ENCODE measurements around the gene MTIF2. TPM values are rescaled to one million over a fixed set of nuclear protein-coding genes. Genes with fewer than 3 reads are reported as not detected.
"Not testable (repeated sequence)": the region's sequence is repeated elsewhere in the genome, so short reads cannot be mapped to it uniquely, and the experiment has no call there.

MTIF2 gene, protein sequence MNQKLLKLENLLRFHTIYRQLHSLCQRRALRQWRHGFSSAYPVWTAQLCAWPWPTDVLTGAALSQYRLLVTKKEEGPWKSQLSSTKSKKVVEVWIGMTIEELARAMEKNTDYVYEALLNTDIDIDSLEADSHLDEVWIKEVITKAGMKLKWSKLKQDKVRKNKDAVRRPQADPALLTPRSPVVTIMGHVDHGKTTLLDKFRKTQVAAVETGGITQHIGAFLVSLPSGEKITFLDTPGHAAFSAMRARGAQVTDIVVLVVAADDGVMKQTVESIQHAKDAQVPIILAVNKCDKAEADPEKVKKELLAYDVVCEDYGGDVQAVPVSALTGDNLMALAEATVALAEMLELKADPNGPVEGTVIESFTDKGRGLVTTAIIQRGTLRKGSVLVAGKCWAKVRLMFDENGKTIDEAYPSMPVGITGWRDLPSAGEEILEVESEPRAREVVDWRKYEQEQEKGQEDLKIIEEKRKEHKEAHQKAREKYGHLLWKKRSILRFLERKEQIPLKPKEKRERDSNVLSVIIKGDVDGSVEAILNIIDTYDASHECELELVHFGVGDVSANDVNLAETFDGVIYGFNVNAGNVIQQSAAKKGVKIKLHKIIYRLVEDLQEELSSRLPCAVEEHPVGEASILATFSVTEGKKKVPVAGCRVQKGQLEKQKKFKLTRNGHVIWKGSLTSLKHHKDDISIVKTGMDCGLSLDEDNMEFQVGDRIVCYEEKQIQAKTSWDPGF
- total RNA-seq: 10 to 100 TPM; 33.9 to 39.4 TPM

GRCh38 chr2:55268907-55269644 is at the start of gene MTIF2:
TSS of gene MTIF2 (minus strand) at chr2:55269231. CDS start at chr2:55263858, 5,373 bp downstream.
- Mint-ChIP-seq H3K36me3 (peaks cover 7% of the 10 kb centered on the region), H3K9me3 (no peaks in the 10 kb centered on the region), H3K4me3 (peak within 1 kb of the TSS; percentile 95), H3K27me3 (no peaks in the 10 kb centered on the region), H3K4me1 (ENCODE audit: low read depth in 2 of 2) (peaks cover 14 to 16% of the 10 kb centered on the region in 2 donors), H3K27ac (peak within 1 kb of the TSS; percentile 89 to 97)
- ATAC-seq: peak; percentile 99
- DNase-seq (ENCODE audit: low spot score): peak; percentile 98

GRCh38 chr2:55314985-55315384 is 46.0 kb upstream of the MTIF2 start:
- Mint-ChIP-seq H3K4me1 (ENCODE audit: low read depth in 2 of 2) (peaks cover 19 to 22% of the 10 kb centered on the region in 2 donors), H3K9me3 (no peaks in the 10 kb centered on the region), H3K27me3 (no peaks in the 10 kb centered on the region), H3K4me3 (no peak overlapping the region), H3K36me3 (no peaks in the 10 kb centered on the region), H3K27ac (peak overlapping the region in 1 of 2 donors; percentile 35)
- ATAC-seq (no peak), DNase-seq (ENCODE audit: low spot score) (no peak)

GRCh38 chr2:55311444-55311870 is 42.4 kb upstream of the MTIF2 start:
- Mint-ChIP-seq H3K4me3 (peak overlapping the region; percentile 61), H3K4me1 (ENCODE audit: low read depth in 2 of 2) (peaks cover 25 to 29% of the 10 kb centered on the region in 2 donors), H3K9me3 (no peaks in the 10 kb centered on the region), H3K36me3 (no peaks in the 10 kb centered on the region), H3K27ac (peak overlapping the region; percentile 62 to 92), H3K27me3 (no peaks in the 10 kb centered on the region)
- DNase-seq (ENCODE audit: low spot score): no peak
- peak; percentile 97 to 98 for ATAC-seq

DNA sequence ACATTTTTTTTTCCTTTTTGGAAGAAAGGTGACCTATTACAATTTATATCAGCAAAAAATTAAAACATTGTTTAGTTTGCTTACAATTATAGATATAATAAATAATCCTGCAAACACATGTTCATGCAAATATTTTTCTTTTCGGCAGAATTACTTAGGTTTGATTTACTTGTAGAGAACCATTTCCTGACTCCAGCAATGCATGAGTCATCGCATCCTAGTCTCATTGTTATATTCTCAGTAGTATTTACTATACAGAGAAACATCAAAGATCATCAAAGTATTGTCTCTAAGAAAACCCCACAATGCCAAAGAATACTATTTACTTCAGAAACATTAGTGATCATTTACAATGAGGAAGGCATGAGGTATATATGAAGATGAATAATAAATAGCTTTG is 40.4 kb upstream of the MTIF2 start:
- H3K4me1 Mint-ChIP-seq (ENCODE audit: low read depth in 2 of 2): peaks cover 23 to 29% of the 10 kb centered on the region in 2 donors
- no peaks in the 10 kb centered on the region for H3K36me3 Mint-ChIP-seq
- H3K27me3 Mint-ChIP-seq: no peaks in the 10 kb centered on the region
- peak overlapping the region; percentile 62 to 92 for H3K27ac Mint-ChIP-seq
- H3K4me3 Mint-ChIP-seq: peak overlapping the region; percentile 27
- H3K9me3 Mint-ChIP-seq: no peaks in the 10 kb centered on the region
- ATAC-seq (no peak), DNase-seq (ENCODE audit: low spot score) (no peak)

GRCh38 chr2:55302241-55302640 is 33.2 kb upstream of the MTIF2 start:
- DNase-seq (ENCODE audit: low spot score) (no peak), ATAC-seq (peak; percentile 89 to 93)
- Mint-ChIP-seq H3K4me3 (peak overlapping the region; percentile 9), H3K4me1 (ENCODE audit: low read depth in 2 of 2) (peaks cover 6 to 9% of the 10 kb centered on the region in 2 donors), H3K9me3 (no peaks in the 10 kb centered on the region), H3K27me3 (no peaks in the 10 kb centered on the region), H3K36me3 (no peaks in the 10 kb centered on the region), H3K27ac (no peak overlapping the region)

DNA sequence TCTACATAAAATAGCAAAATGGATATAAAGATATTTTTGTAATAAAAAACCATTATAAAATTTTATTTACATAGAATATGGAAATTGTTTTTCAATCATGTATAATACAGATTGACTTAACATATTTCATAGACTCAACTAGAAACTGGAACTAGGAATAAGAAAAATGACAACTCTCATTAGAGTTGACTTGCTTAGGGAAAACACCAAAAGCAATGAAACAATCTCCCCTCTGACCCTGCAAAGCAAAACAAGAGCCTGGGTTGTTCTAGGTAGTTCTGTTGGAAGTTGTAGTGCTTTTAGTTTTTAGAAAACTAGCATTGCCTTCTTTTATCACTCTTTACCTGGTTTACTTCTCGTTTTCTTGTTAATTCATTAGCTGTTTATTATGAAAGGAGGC is 32.2 kb upstream of the MTIF2 start:
- Mint-ChIP-seq H3K4me1 (ENCODE audit: low read depth in 2 of 2) (peaks cover 6 to 9% of the 10 kb centered on the region in 2 donors), H3K27me3 (no peaks in the 10 kb centered on the region), H3K27ac (no peak overlapping the region), H3K4me3 (no peak overlapping the region), H3K36me3 (no peaks in the 10 kb centered on the region), H3K9me3 (no peaks in the 10 kb centered on the region)
- no peak for DNase-seq (ENCODE audit: low spot score)
- ATAC-seq: no peak

DNA sequence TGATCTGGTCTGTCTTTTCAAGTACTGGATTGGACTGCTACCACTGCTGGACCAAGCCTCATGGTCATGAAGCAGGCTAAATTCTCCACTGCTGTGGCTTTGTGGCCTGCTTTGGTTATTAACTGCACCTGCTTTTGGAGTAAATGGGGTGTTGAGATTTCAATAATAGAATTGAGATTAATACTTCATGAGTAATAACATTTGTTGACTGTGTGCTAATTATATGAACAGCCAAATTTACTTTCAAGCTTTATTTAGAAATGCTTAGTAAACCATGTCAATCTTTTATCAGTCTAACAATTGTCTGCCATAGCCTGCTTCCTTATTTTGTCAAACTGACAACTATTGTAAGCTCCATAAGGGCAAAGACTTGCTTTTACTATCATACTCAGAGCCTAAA is 27.4 kb upstream of the MTIF2 start:
- Mint-ChIP-seq H3K36me3 (no peaks in the 10 kb centered on the region), H3K4me3 (no peak overlapping the region), H3K4me1 (ENCODE audit: low read depth in 2 of 2) (peaks cover 6 to 7% of the 10 kb centered on the region in 2 donors), H3K9me3 (no peaks in the 10 kb centered on the region), H3K27me3 (no peaks in the 10 kb centered on the region), H3K27ac (no peak overlapping the region)
- no peak for DNase-seq (ENCODE audit: low spot score)
- ATAC-seq: no peak

GRCh38 chr2:55283083-55283482 is 14.1 kb upstream of the MTIF2 start:
- Mint-ChIP-seq H3K27me3 (no peaks in the 10 kb centered on the region), H3K27ac (peak overlapping the region; percentile 85 to 96), H3K9me3 (no peaks in the 10 kb centered on the region), H3K36me3 (no peaks in the 10 kb centered on the region), H3K4me3 (peak overlapping the region; percentile 96), H3K4me1 (ENCODE audit: low read depth in 2 of 2) (peaks cover 13% of the 10 kb centered on the region in 2 donors)
- DNase-seq (ENCODE audit: low spot score) (no peak), ATAC-seq (no peak)

DNA sequence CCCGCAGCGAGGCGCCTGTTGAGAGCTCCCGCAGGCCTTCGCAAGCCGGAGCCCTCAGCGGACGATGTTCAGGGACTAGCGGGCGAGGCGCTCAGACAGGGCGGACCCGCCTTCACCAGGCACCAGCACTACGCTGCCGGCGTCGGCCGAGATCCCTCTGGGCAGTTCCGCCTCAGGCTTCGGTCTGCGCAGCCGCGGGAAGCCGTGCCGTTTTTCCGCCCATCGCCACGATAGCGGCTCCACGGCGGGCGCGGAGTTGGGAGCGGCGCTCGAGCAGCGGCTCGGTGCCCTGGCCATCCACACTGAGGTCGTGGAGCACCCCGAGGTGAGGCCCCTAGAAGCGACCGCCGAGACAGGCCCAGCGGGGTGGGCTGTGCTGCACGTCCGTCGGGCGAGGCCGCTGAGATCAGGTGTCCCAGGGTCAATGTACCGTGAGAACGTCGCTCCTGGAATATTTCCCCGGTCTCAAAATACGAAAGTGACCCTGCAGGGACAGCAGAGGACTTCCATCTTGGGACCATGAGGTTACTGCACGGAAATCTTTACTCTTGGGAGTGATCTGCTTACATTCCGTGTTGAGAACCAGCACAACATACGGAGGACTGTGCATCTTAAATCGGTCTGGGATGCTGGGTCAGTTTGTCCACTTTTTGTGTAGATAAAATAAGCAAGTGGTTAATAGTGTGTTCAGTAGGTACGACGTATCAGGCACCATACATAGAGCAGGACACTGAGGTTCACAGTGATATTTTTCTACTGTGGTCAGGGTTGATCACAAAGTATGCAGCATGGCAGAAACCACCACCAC is 13.3 kb upstream of the MTIF2 start:
- peak overlapping the region; percentile 85 to 96 for H3K27ac Mint-ChIP-seq
- no peaks in the 10 kb centered on the region for H3K9me3 Mint-ChIP-seq
- peak overlapping the region; percentile 96 for H3K4me3 Mint-ChIP-seq
- peaks cover 13% of the 10 kb centered on the region in 2 donors for H3K4me1 Mint-ChIP-seq (ENCODE audit: low read depth in 2 of 2)
- peak; percentile 95 for DNase-seq (ENCODE audit: low spot score)
- peak; percentile 100 for ATAC-seq
- no peaks in the 10 kb centered on the region for H3K27me3 Mint-ChIP-seq
- H3K36me3 Mint-ChIP-seq: no peaks in the 10 kb centered on the region

DNA sequence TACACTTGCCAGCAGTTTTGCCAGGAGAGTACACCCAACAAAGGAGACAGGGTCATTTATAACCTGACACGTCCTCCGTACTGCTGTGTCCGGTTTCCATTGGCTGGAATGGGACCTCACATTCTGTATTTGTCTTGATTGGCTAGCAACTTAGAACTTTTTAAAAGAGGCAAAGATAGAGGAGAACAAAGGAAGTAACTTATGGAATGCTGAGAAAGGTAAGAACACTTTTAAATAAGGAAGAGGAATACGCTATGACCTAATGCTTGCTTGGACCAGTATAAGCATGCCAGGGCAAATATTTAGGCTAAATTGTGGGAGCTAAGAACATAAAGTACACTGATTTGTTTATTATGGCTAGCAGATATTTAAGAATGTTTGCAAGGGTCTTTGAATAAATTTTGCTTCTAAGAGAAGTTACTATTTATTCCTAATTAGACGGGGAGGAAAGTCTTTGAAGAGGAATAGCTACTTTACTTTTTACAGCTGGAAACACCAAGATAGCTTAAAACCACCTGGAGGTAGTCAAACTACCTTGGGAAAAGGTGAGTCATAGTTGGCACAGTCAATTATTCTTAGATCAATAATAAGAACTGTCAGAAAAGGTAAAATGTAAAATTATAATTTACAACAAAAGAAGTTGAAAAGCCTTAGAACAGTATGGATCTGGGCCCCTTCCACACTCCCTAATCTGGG is 12.0 kb upstream of the MTIF2 start:
- peak overlapping the region; percentile 67 for H3K4me3 Mint-ChIP-seq
- not testable (repeated sequence) for ATAC-seq; H3K9me3 Mint-ChIP-seq; DNase-seq (ENCODE audit: low spot score); H3K36me3 Mint-ChIP-seq; H3K27me3 Mint-ChIP-seq
- H3K27ac Mint-ChIP-seq: peak overlapping the region; percentile 85 to 96
- peaks cover 9 to 13% of the 10 kb centered on the region in 2 donors for H3K4me1 Mint-ChIP-seq (ENCODE audit: low read depth in 2 of 2)

- H3K36me3 Mint-ChIP-seq; DNase-seq (ENCODE audit: low spot score); H3K4me3 Mint-ChIP-seq; H3K27ac Mint-ChIP-seq; ATAC-seq; H3K27me3 Mint-ChIP-seq; H3K9me3 Mint-ChIP-seq: not testable (repeated sequence)
- H3K4me1 Mint-ChIP-seq (ENCODE audit: low read depth in 2 of 2): peaks cover 9 to 13% of the 10 kb centered on the region in 2 donors
These were observed 10.9 kb upstream of the MTIF2 start for GRCh38 chr2:55279859-55280424.

GRCh38 chr2:55279214-55279835 is 10.3 kb upstream of the MTIF2 start:
- peaks cover 9 to 13% of the 10 kb centered on the region in 2 donors for H3K4me1 Mint-ChIP-seq (ENCODE audit: low read depth in 2 of 2)
- not testable (repeated sequence) for H3K27me3 Mint-ChIP-seq; H3K4me3 Mint-ChIP-seq; DNase-seq (ENCODE audit: low spot score); ATAC-seq; H3K36me3 Mint-ChIP-seq; H3K9me3 Mint-ChIP-seq; H3K27ac Mint-ChIP-seq
